ENCODE results near the gene BLVRB. TPM values are rescaled to one million over a fixed set of nuclear protein-coding genes. Genes with fewer than 3 reads are reported as not detected.

Gene BLVRB
- total RNA-seq, 2 experiments from 2014 or later = 4.3 to 5.2 TPM

- H3K27me3 Mint-ChIP-seq = peaks cover 57% of the 10 kb centered on the region
- intact Hi-C loops (cut with DNase I, micrococcal nuclease) = no loop called here
These were observed 45.1 kb upstream of the BLVRB start for GRCh38 chr19:40510526-40511115.

GRCh38 chr19:40508739-40509260 lies 43.3 kb upstream of the BLVRB start:
- Mint-ChIP-seq H3K9me3 (no peaks in the 10 kb centered on the region), H3K27ac (no peak overlapping the region), H3K36me3 (ENCODE audit: low read depth) (no peaks in the 10 kb centered on the region), H3K4me1 (ENCODE audit: low read depth) (peaks cover 5% of the 10 kb centered on the region), H3K27me3 (peaks cover 53% of the 10 kb centered on the region), H3K4me3 (no peak overlapping the region)
- intact Hi-C loops (cut with DNase I, micrococcal nuclease) = no loop called here
- ATAC-seq (ENCODE audit: poor library complexity) (no peak), DNase-seq (no peak)
- ChIA-PET CTCF (no interaction called here), POLR2A (no interaction called here)
- Histone ChIP-seq H3K36me3 (ENCODE audit: insufficient read depth, low read length) (no peaks in the 10 kb centered on the region), H3K4me1 (ENCODE audit: insufficient read depth, low read length) (peaks cover 4% of the 10 kb centered on the region), H3K27me3 (ENCODE audit: control insufficient read depth in 1 of 2, insufficient read depth in 2 of 2, low read length in 2 of 2) (peaks cover 26 to 27% of the 10 kb centered on the region in 2 experiments), H3K9me3 (ENCODE audit: control insufficient read depth in 1 of 2, insufficient read depth in 1 of 2, low read length in 2 of 2) (no peaks in the 10 kb centered on the region), H3K27ac (ENCODE audit: low read depth in 1 of 2, low read length in 2 of 2) (no peak overlapping the region), H3K4me3 (ENCODE audit: low read length) (no peak overlapping the region)
- no peak for TF ChIP-seq CTCF (IDR thresholded peaks at IDR 0.05)

More at GRCh38 chr19:40510526-40511115, 45.1 kb upstream of the BLVRB start:
- ATAC-seq (ENCODE audit: poor library complexity) = no peak
- Mint-ChIP-seq H3K36me3 (ENCODE audit: low read depth) (no peaks in the 10 kb centered on the region), H3K27ac (no peak overlapping the region), H3K9me3 (no peaks in the 10 kb centered on the region), H3K4me1 (ENCODE audit: low read depth) (peaks cover 5% of the 10 kb centered on the region), H3K4me3 (no peak overlapping the region)
- POLR2A ChIA-PET = no interaction called here
- DNase-seq = no peak
- H3K27me3 ChIP-seq (ENCODE audit: control insufficient read depth in 1 of 2, insufficient read depth in 2 of 2, low read length in 2 of 2) = peaks cover 34 to 36% of the 10 kb centered on the region in 2 experiments
- no peak overlapping the region for H3K4me3 ChIP-seq (ENCODE audit: low read length)
- TF ChIP-seq CTCF (IDR thresholded peaks at IDR 0.05) = no peak
- CTCF ChIA-PET = no interaction called here
- H3K9me3 ChIP-seq (ENCODE audit: control insufficient read depth in 1 of 2, insufficient read depth in 1 of 2, low read length in 2 of 2) = no peaks in the 10 kb centered on the region
- H3K36me3 ChIP-seq (ENCODE audit: insufficient read depth, low read length) = no peaks in the 10 kb centered on the region
- no peak overlapping the region for H3K27ac ChIP-seq (ENCODE audit: low read depth in 1 of 2, low read length in 2 of 2)
- H3K4me1 ChIP-seq (ENCODE audit: insufficient read depth, low read length) = peaks cover 4% of the 10 kb centered on the region

- no peak for TF ChIP-seq CTCF (IDR thresholded peaks at IDR 0.05)
- Mint-ChIP-seq H3K4me1 (ENCODE audit: low read depth) (peaks cover 5% of the 10 kb centered on the region), H3K27me3 (peaks cover 50% of the 10 kb centered on the region), H3K27ac (no peak overlapping the region), H3K4me3 (no peak overlapping the region), H3K9me3 (no peaks in the 10 kb centered on the region), H3K36me3 (ENCODE audit: low read depth) (no peaks in the 10 kb centered on the region)
- intact Hi-C loops (cut with DNase I, micrococcal nuclease) = no loop called here
- no peaks in the 10 kb centered on the region for H3K9me3 ChIP-seq (ENCODE audit: control insufficient read depth in 1 of 2, insufficient read depth in 1 of 2, low read length in 2 of 2)
- H3K36me3 ChIP-seq (ENCODE audit: insufficient read depth, low read length) = no peaks in the 10 kb centered on the region
- ChIA-PET CTCF (no interaction called here), POLR2A (no interaction called here)
- H3K4me1 ChIP-seq (ENCODE audit: insufficient read depth, low read length) = peaks cover 4% of the 10 kb centered on the region
- ATAC-seq (ENCODE audit: poor library complexity) = no peak
- DNase-seq = no peak
- no peak overlapping the region for H3K4me3 ChIP-seq (ENCODE audit: low read length)
- no peak overlapping the region for H3K27ac ChIP-seq (ENCODE audit: low read depth in 1 of 2, low read length in 2 of 2)
- peaks cover 21 to 22% of the 10 kb centered on the region in 2 experiments for H3K27me3 ChIP-seq (ENCODE audit: control insufficient read depth in 1 of 2, insufficient read depth in 2 of 2, low read length in 2 of 2)
These were observed 42.3 kb upstream of the BLVRB start for GRCh38 chr19:40507892-40508291.

All from CD4-positive, alpha-beta T cell (primary cell).